ENCODE measurements around the gene MRPS18C. TPM values are rescaled to one million over a fixed set of nuclear protein-coding genes. Genes with fewer than 3 reads are reported as not detected.

The MRPS18C gene
- total and polyA plus RNA-seq, 9 of the 15 experiments (the other 6 are each of a cell fraction or from before 2014, with no cell fraction given): 54.3 to 390 (median 138) TPM

DNA sequence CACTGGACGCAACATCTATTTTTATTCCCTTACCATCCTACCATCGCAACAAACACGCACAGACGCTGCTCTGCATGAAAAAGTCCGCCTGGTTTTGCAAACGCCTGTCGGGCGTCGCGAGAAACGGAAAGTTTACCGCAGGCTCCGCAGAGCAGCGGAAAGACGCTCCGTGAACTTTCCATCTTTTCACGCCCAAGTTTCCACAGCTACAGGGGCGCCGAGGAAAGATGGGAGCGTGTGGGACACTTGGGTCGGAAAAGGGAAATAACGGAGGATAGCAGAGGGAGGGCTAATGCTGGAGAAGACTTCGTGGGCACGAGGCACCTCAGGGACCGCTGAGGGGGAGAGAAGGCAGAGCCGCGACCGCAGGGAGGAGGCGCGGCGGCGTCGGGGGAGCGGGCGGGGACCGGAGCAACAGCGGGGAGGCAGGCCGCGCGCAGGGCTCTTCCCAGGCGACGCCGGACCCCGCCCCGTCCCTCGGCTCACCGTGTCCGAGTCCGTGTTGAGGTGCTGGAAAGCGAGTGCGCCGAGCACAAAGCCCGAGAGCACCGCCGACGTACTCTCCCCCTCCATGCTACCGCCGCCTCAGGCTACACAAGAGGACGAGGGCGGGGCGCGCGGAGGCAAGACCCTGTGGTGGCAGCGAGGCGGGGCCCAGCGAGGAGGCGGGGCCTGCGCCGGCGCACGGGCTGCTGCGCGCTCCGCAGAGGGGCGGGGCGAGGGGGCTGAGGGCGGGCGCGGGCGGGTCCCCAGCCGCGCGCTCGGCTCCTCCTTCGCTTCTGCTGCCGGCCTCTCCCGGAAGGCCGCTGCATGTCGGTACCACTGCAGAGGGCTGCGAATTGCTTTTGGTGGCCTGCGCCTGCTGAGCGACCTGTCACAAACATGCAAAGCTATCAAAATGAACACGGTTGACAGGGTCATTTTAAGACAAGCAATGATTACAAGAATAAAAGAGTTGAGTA lies 28.9 kb downstream of the MRPS18C start, which contains the start of gene ABRAXAS1 (continued):
- TF ChIP-seq, protein P1, sequence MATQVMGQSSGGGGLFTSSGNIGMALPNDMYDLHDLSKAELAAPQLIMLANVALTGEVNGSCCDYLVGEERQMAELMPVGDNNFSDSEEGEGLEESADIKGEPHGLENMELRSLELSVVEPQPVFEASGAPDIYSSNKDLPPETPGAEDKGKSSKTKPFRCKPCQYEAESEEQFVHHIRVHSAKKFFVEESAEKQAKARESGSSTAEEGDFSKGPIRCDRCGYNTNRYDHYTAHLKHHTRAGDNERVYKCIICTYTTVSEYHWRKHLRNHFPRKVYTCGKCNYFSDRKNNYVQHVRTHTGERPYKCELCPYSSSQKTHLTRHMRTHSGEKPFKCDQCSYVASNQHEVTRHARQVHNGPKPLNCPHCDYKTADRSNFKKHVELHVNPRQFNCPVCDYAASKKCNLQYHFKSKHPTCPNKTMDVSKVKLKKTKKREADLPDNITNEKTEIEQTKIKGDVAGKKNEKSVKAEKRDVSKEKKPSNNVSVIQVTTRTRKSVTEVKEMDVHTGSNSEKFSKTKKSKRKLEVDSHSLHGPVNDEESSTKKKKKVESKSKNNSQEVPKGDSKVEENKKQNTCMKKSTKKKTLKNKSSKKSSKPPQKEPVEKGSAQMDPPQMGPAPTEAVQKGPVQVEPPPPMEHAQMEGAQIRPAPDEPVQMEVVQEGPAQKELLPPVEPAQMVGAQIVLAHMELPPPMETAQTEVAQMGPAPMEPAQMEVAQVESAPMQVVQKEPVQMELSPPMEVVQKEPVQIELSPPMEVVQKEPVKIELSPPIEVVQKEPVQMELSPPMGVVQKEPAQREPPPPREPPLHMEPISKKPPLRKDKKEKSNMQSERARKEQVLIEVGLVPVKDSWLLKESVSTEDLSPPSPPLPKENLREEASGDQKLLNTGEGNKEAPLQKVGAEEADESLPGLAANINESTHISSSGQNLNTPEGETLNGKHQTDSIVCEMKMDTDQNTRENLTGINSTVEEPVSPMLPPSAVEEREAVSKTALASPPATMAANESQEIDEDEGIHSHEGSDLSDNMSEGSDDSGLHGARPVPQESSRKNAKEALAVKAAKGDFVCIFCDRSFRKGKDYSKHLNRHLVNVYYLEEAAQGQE (IDR thresholded peaks at IDR 0.05; ENCODE audit: borderline replicate concordance): no peak
- TF ChIP-seq, protein P1 (CRISPR knock-in tag; IDR thresholded peaks at IDR 0.05; ENCODE audit: low read depth): 0 out of 2 replicates have a peak, but pooled peaks have one; percentile 37
- TF ChIP-seq, protein P2, sequence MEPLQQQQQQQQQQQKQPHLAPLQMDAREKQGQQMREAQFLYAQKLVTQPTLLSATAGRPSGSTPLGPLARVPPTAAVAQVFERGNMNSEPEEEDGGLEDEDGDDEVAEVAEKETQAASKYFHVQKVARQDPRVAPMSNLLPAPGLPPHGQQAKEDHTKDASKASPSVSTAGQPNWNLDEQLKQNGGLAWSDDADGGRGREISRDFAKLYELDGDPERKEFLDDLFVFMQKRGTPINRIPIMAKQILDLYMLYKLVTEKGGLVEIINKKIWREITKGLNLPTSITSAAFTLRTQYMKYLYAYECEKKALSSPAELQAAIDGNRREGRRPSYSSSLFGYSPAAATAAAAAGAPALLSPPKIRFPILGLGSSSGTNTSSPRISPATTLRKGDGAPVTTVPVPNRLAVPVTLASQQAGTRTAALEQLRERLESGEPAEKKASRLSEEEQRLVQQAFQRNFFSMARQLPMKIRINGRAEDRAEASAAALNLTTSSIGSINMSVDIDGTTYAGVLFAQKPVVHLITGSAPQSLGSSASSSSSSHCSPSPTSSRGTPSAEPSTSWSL (CRISPR knock-in tag; IDR thresholded peaks at IDR 0.05; ENCODE audit: borderline replicate concordance): no peak
- TF ChIP-seq RCOR1 (IDR thresholded peaks at IDR 0.05; ENCODE audit: borderline replicate concordance in 1 of 2, low read depth in 2 of 2, low read length in 2 of 2) (no peak), FOXK1 (CRISPR knock-in tag; IDR thresholded peaks at IDR 0.05; ENCODE audit: borderline replicate concordance) (peak; percentile 93; the same call in 1 of the 2 replicates), ZNF707 (CRISPR knock-in tag; conservative IDR thresholded peaks at IDR 0.05) (no peak), MCM2 (IDR thresholded peaks at IDR 0.05; ENCODE audit: low read depth) (no peak), NR2C1 (IDR thresholded peaks at IDR 0.05) (no peak), NR2C1 (tag; IDR thresholded peaks at IDR 0.05) (no peak), PCBP1 (IDR thresholded peaks at IDR 0.05; ENCODE audit: low read depth, low read length, poor library complexity, severe bottlenecking) (no peak), ZNF316 (IDR thresholded peaks at IDR 0.05) (no peak), HIVEP1 (CRISPR knock-in tag; IDR thresholded peaks at IDR 0.05) (no peak), SMAD1 (IDR thresholded peaks at IDR 0.05; ENCODE audit: low read depth, low read length, partially characterized antibody) (peak; percentile 5), NFYB (IDR thresholded peaks at IDR 0.05; ENCODE audit: extremely low read depth, insufficient read length) (no peak), CREBBP (IDR thresholded peaks at IDR 0.05; ENCODE audit: low read depth, low read length) (no peak), GABPA (tag; conservative IDR thresholded peaks at IDR 0.05; ENCODE audit: low read depth) (peak; percentile 38; the same call in 1 of the 2 replicates)
- TF ChIP-seq, protein P3, sequence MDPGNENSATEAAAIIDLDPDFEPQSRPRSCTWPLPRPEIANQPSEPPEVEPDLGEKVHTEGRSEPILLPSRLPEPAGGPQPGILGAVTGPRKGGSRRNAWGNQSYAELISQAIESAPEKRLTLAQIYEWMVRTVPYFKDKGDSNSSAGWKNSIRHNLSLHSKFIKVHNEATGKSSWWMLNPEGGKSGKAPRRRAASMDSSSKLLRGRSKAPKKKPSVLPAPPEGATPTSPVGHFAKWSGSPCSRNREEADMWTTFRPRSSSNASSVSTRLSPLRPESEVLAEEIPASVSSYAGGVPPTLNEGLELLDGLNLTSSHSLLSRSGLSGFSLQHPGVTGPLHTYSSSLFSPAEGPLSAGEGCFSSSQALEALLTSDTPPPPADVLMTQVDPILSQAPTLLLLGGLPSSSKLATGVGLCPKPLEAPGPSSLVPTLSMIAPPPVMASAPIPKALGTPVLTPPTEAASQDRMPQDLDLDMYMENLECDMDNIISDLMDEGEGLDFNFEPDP (CRISPR knock-in tag; IDR thresholded peaks at IDR 0.05): no peak
